ENCODE results near the gene PRDM8. TPM values are rescaled to one million over a fixed set of nuclear protein-coding genes. Genes with fewer than 3 reads are reported as not detected.

PRDM8 gene
- total and polyA plus RNA-seq, 9 donors: 4.7 to 17.9 (median 12.1) TPM

DNA sequence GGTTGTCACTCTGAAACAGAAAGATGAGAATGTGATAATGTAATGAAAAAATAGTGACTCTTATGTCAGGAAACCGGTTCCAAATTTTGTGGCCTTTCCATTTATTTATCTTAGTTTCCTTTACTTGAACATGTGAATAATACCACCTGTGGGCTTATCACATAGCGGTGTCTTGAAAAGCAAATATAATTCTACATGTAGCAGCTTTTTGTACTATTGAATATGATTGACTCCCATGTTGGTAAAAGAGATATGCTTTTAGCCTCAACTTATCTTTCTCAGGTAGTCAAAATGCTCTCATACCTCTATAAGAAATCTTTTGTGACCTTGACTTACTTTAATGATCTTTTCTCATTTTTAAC is 12.0 kb downstream of the PRDM8 start:
- WGBS (ENCODE audit: insufficient coverage): no CpG with 5 or more reads among the region's 2 CpGs
- Histone ChIP-seq H3K27me3 (ENCODE audit: control insufficient read depth, insufficient read depth, low read length) (peaks cover 23% of the 10 kb centered on the region), H3K4me3 (ENCODE audit: low read length) (no peak overlapping the region), H3K9me3 (replicated peaks; ENCODE audit: control insufficient read depth, low read depth, low read length) (no peaks in the 10 kb centered on the region), H3K36me3 (ENCODE audit: control insufficient read depth, insufficient read depth, low read length) (no peaks in the 10 kb centered on the region), H3K4me1 (ENCODE audit: control insufficient read depth, insufficient read depth, low read length) (peaks cover 18% of the 10 kb centered on the region), H3K27ac (ENCODE audit: low read length) (no peak overlapping the region)
- no peak for DNase-seq

DNA sequence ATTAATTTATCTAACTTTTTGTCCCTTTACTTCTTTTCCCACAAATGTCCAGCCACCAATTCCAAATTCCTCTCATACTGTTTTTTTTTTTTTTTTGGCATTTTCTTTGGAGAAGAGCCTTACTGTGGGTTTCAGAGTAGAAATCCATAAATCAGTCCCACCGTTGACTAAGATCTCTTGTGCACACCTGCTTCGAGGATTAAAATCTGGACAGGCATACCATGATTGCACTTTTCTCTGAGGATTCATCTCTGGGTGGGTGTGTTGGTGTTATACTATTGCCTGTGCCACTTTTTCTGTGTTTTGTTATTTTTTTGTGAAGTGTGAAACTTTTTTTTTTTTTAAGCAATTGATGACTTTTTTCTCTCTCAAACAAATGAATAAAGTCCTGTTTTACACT is 13.2 kb downstream of the PRDM8 start:
- peaks cover 23% of the 10 kb centered on the region for H3K27me3 ChIP-seq (ENCODE audit: control insufficient read depth, insufficient read depth, low read length)
- H3K27ac ChIP-seq (ENCODE audit: low read length): no peak overlapping the region
- H3K4me1 ChIP-seq (ENCODE audit: control insufficient read depth, insufficient read depth, low read length): peaks cover 18% of the 10 kb centered on the region
- WGBS (ENCODE audit: insufficient coverage): 67% methylated on average over 1 of the region's 2 CpGs
- DNase-seq: no peak
- H3K4me3 ChIP-seq (ENCODE audit: low read length): no peak overlapping the region
- no peaks in the 10 kb centered on the region for H3K36me3 ChIP-seq (ENCODE audit: control insufficient read depth, insufficient read depth, low read length)
- H3K9me3 ChIP-seq (replicated peaks; ENCODE audit: control insufficient read depth, low read depth, low read length): no peaks in the 10 kb centered on the region

DNA sequence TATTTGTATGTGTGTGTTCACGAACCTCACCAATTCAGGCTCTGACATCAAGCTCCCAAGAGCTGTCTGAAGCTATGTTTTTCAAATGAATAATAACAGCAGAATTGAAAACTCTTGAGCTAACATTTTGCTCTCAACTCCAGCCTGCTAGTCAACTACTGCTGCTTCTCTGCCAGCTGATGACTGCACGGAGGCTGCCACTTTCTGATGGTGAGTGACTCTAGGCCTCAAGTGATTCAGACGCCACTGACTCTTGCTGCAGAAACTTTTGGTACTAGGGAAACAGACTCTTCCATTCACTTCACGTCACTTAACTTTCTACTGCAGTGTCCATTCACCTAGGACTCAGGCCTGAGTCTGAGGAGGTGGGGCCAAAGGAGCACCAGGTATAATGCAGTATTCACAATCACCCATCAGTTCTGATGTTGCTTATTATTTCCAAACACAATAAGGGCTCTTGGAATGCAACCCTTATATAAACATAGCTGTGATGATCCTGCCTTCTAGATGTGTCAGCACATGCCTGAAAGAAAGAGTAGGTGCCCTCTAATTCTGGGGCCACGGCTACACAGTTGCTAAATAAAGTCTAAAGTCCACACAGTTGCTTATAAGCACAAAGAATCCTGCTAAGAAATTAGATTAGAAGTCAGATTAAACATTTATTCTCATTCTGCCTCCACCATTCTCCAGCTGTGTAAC is 16.0 kb downstream of the PRDM8 start:
- no peak for DNase-seq
- Histone ChIP-seq H3K27me3 (ENCODE audit: control insufficient read depth, insufficient read depth, low read length) (peaks cover 9% of the 10 kb centered on the region), H3K27ac (ENCODE audit: low read length) (no peak overlapping the region), H3K4me3 (ENCODE audit: low read length) (no peak overlapping the region), H3K36me3 (ENCODE audit: control insufficient read depth, insufficient read depth, low read length) (no peaks in the 10 kb centered on the region), H3K9me3 (replicated peaks; ENCODE audit: control insufficient read depth, low read depth, low read length) (no peaks in the 10 kb centered on the region), H3K4me1 (ENCODE audit: control insufficient read depth, insufficient read depth, low read length) (no peaks in the 10 kb centered on the region)
- 75% methylated on average over 2 of the region's 5 CpGs for WGBS (ENCODE audit: insufficient coverage)

DNA sequence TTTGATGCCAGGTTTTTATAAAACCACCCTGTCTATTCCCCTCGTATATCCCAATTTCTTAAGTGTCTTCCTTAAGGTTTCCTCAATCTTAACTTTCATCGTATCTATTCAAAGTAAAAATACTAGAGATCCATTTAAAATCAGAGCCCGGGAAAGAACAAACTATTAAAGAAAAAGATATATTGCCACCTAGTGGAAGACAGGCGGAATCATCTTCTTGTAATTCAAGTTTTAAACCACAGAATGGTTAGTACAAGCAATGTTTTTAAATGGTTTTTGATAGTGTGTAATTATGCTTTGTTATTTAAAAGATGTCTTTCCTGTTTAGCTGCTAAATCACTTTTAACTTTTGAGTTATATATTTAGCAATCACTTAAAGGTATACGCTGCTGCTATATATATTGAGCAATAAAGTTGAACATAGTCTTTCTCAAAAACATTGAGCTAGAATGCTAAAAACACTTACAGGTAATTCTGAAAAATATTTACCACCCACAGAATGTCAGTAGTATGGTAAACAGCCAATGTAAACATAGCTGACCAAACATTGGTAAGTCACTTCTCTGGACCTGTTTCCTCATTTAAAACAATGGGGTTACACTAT is 18.2 kb downstream of the PRDM8 start:
- peak; percentile 72 for DNase-seq
- Histone ChIP-seq H3K4me1 (ENCODE audit: control insufficient read depth, insufficient read depth, low read length) (no peaks in the 10 kb centered on the region), H3K36me3 (ENCODE audit: control insufficient read depth, insufficient read depth, low read length) (no peaks in the 10 kb centered on the region), H3K9me3 (replicated peaks; ENCODE audit: control insufficient read depth, low read depth, low read length) (no peaks in the 10 kb centered on the region), H3K4me3 (ENCODE audit: low read length) (no peak overlapping the region), H3K27me3 (ENCODE audit: control insufficient read depth, insufficient read depth, low read length) (peaks cover 11% of the 10 kb centered on the region), H3K27ac (ENCODE audit: low read length) (no peak overlapping the region)
- WGBS (ENCODE audit: insufficient coverage): no CpG with 5 or more reads among the region's 5 CpGs

DNA sequence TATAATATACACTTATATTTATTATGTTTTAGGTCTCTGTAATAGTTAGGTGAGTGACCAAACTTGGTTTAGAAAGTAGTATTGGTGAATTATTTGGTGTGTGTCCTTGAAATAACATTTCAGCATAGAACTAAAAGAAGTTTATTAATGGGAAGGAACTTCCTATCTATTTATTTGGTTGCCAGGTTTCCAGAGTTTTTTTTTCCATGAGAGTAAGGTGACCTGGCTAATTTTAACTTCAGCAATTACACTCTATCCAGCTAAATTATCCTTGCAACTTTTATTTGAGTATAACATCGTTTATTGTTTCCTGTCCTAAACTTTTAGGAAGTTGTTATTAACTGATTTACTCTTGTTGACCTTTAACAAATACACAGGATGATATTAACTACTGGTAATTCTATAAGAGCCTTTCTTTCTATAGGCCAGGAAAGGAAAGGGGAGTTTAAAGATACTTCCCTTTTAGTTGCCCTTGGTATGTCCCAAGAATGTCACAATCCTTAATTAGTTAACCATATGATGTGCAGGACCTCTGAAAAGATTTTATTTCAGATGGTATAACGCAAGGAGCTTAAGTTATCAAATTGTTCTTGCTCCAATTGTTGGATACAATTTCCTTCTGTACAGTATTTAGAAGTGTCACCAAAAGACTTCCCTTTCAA is 18.9 kb downstream of the PRDM8 start:
- Histone ChIP-seq H3K9me3 (replicated peaks; ENCODE audit: control insufficient read depth, low read depth, low read length) (no peaks in the 10 kb centered on the region), H3K4me3 (ENCODE audit: low read length) (no peak overlapping the region), H3K27me3 (ENCODE audit: control insufficient read depth, insufficient read depth, low read length) (peaks cover 11% of the 10 kb centered on the region), H3K36me3 (ENCODE audit: control insufficient read depth, insufficient read depth, low read length) (no peaks in the 10 kb centered on the region), H3K4me1 (ENCODE audit: control insufficient read depth, insufficient read depth, low read length) (no peaks in the 10 kb centered on the region), H3K27ac (ENCODE audit: low read length) (no peak overlapping the region)
- no CpG with 5 or more reads among the region's 2 CpGs for WGBS (ENCODE audit: insufficient coverage)
- DNase-seq: no peak

DNA sequence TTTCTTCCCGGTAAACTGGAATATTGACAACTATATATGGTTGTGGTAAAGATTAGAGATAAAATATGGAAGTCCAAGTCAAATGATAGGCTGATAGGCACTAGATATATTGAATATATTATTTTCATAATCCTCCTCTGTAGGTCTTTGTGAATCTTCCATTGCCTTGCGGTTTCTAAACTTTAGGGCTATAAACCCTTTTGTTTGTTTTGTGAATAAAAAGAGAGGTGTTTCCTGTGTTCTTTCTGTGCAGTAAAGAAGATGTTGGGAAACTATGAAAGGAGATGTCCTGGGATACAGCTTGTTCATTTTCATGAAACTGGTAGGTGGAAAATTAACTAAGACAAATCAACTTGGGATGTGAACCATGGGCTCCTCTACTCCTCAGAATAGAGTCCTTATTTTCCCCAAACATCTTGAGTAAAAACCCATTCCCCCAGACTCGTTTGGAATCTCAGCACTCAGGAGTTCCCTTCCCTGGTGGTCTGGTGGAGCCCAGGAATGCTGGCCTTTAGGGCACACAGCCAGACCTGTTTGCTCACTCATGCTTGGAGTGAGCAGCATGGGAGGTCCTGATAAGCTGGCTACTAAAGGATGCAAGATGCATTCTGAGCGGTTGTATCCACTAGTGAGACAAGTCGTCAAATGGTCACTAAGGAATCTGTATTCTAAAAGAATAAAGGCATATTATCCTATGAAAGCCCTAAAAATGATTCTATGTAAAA is 22.2 kb downstream of the PRDM8 start:
- H3K9me3 ChIP-seq (replicated peaks; ENCODE audit: control insufficient read depth, low read depth, low read length): no peaks in the 10 kb centered on the region
- no peaks in the 10 kb centered on the region for H3K4me1 ChIP-seq (ENCODE audit: control insufficient read depth, insufficient read depth, low read length)
- no peak overlapping the region for H3K27ac ChIP-seq (ENCODE audit: low read length)
- no CpG with 5 or more reads among the region's 5 CpGs for WGBS (ENCODE audit: insufficient coverage)
- H3K27me3 ChIP-seq (ENCODE audit: control insufficient read depth, insufficient read depth, low read length): peaks cover 9% of the 10 kb centered on the region
- H3K36me3 ChIP-seq (ENCODE audit: control insufficient read depth, insufficient read depth, low read length): no peaks in the 10 kb centered on the region
- no peak overlapping the region for H3K4me3 ChIP-seq (ENCODE audit: low read length)
- no peak for DNase-seq

DNA sequence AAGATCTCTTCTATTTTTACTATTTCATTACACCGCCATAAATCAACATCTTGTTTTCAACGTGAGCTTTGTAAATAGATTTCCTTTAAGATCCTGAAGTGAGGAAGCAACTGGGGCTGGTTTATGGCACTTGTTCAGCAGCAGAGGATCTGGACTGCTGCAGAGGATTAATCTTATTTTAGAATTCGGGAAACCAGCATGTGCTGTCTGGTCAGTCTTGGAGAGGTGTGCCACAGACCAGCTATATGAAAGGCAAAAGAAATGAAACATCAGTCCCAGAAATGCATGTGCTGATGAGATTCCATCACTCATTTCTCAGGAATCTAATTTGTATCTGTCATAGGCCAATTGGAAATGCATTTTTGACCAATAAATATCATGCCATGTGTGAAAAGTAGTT is 23.4 kb downstream of the PRDM8 start:
- Histone ChIP-seq H3K4me3 (ENCODE audit: low read length) (no peak overlapping the region), H3K9me3 (replicated peaks; ENCODE audit: control insufficient read depth, low read depth, low read length) (no peaks in the 10 kb centered on the region), H3K27me3 (ENCODE audit: control insufficient read depth, insufficient read depth, low read length) (peaks cover 9% of the 10 kb centered on the region), H3K4me1 (ENCODE audit: control insufficient read depth, insufficient read depth, low read length) (no peaks in the 10 kb centered on the region), H3K36me3 (ENCODE audit: control insufficient read depth, insufficient read depth, low read length) (no peaks in the 10 kb centered on the region), H3K27ac (ENCODE audit: low read length) (no peak overlapping the region)
- no peak for DNase-seq
- WGBS (ENCODE audit: insufficient coverage): 25% methylated on average over 1 of the region's 3 CpGs

DNA sequence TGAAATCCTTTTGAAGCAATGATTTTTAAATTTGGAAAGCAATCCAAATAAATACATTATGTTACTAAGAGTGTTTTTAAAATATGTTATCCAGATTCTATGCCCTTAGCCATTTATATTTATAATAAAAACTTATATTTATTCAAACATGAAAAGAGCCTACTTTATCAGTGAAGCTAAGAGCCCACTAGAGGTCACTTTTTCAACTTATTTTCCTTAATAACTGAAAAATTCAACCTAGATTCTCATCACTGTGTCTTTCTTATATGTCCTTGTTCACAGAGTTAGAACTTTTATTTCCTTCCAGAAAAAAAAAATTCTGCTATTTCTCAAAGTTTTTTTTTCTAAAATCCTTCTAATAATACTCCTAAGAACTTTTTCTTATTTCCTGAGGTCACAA is 23.9 kb downstream of the PRDM8 start:
- Histone ChIP-seq H3K9me3 (replicated peaks; ENCODE audit: control insufficient read depth, low read depth, low read length) (no peaks in the 10 kb centered on the region), H3K4me3 (ENCODE audit: low read length) (no peak overlapping the region), H3K27ac (ENCODE audit: low read length) (no peak overlapping the region), H3K36me3 (ENCODE audit: control insufficient read depth, insufficient read depth, low read length) (no peaks in the 10 kb centered on the region), H3K4me1 (ENCODE audit: control insufficient read depth, insufficient read depth, low read length) (no peaks in the 10 kb centered on the region), H3K27me3 (ENCODE audit: control insufficient read depth, insufficient read depth, low read length) (peaks cover 9% of the 10 kb centered on the region)
- no peak for DNase-seq

DNA sequence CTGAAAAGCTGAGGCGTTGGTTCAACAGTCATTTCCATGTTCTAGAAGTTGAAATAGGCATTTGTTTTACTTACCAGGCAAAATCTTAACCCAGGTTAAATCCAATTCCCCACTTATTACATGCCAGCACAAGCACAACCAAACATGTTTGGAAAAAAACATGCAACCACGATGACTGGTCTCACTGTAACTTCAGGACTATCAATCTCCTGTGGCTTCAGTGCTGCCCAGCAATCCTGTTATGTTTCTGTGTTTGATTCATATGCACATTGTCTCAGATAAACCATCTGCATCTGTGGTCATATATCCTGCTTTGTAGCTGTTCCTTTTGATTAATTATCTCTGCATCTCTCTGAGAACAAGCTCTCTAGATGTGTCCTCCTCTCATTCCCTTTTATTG is 28.3 kb downstream of the PRDM8 start:
- no CpG with 5 or more reads among the region's 2 CpGs for WGBS (ENCODE audit: insufficient coverage)
- Histone ChIP-seq H3K9me3 (replicated peaks; ENCODE audit: control insufficient read depth, low read depth, low read length) (no peaks in the 10 kb centered on the region), H3K4me1 (ENCODE audit: control insufficient read depth, insufficient read depth, low read length) (no peaks in the 10 kb centered on the region), H3K27ac (ENCODE audit: low read length) (no peak overlapping the region), H3K27me3 (ENCODE audit: control insufficient read depth, insufficient read depth, low read length) (peaks cover 2% of the 10 kb centered on the region), H3K4me3 (ENCODE audit: low read length) (no peak overlapping the region), H3K36me3 (ENCODE audit: control insufficient read depth, insufficient read depth, low read length) (no peaks in the 10 kb centered on the region)
- DNase-seq: no peak

DNA sequence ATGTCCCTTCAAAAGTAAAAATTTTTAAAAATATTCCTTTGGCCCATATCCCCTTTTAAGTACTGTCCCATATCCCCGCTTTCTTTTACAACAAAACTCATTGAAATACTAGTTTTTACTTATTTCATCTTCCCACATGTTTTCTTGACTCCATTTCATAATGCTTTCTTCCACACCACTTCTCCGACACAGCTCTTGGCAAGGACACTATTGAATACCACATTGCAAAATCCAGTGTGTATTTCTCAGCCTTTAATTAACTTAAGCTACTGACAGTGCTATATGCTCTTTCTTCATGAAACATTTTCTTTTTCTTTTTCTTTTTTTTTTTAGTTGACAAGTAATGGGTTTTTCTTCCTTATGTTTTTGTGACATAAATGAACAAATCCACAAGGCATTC is 28.8 kb downstream of the PRDM8 start:
- WGBS (ENCODE audit: insufficient coverage): 26% methylated on average over 2 of the region's 2 CpGs
- no peak for DNase-seq
- H3K27me3 ChIP-seq (ENCODE audit: control insufficient read depth, insufficient read depth, low read length): no peaks in the 10 kb centered on the region
- H3K27ac ChIP-seq (ENCODE audit: low read length): no peak overlapping the region
- no peaks in the 10 kb centered on the region for H3K4me1 ChIP-seq (ENCODE audit: control insufficient read depth, insufficient read depth, low read length)
- H3K36me3 ChIP-seq (ENCODE audit: control insufficient read depth, insufficient read depth, low read length): no peaks in the 10 kb centered on the region
- H3K9me3 ChIP-seq (replicated peaks; ENCODE audit: control insufficient read depth, low read depth, low read length): no peaks in the 10 kb centered on the region
- no peak overlapping the region for H3K4me3 ChIP-seq (ENCODE audit: low read length)

Data from muscle of leg (tissue), 11 donors.